ENCODE measurements around the gene LAMC2.

LAMC2 gene

DNA sequence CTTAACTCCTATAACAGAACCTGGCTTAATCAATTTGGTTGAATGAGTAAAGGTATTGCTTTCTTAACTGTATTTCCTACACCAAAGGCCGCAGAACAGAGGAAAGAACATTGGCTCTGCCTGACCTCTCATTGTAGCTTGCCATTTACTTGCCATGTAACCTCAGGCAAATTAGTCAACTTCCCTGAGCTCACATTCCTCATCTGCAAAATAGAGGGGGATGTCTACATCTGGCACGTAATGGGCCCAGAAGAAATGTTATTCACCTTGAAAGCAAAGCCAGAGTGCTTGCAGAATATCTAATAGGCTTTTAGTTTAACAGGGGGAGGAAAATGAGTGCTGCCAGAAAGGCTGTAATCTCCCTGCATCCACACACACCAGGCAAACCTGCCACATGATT lies 44.3 kb downstream of the LAMC2 start:
- no peaks in the 10 kb centered on the region for H3K79me2 ChIP-seq (ENCODE audit: insufficient read depth, low read length)
- H3K4me3 ChIP-seq (ENCODE audit: low read length, poor library complexity, severe bottlenecking) = no peak overlapping the region
- no peak for TF ChIP-seq EZH2phosphoT487 (IDR thresholded peaks at IDR 0.05; ENCODE audit: borderline replicate concordance)
- TF ChIP-seq, protein P1, sequence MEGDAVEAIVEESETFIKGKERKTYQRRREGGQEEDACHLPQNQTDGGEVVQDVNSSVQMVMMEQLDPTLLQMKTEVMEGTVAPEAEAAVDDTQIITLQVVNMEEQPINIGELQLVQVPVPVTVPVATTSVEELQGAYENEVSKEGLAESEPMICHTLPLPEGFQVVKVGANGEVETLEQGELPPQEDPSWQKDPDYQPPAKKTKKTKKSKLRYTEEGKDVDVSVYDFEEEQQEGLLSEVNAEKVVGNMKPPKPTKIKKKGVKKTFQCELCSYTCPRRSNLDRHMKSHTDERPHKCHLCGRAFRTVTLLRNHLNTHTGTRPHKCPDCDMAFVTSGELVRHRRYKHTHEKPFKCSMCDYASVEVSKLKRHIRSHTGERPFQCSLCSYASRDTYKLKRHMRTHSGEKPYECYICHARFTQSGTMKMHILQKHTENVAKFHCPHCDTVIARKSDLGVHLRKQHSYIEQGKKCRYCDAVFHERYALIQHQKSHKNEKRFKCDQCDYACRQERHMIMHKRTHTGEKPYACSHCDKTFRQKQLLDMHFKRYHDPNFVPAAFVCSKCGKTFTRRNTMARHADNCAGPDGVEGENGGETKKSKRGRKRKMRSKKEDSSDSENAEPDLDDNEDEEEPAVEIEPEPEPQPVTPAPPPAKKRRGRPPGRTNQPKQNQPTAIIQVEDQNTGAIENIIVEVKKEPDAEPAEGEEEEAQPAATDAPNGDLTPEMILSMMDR (conservative IDR thresholded peaks at IDR 0.05; ENCODE audit: low read length) = no peak
- H3K4me1 ChIP-seq (ENCODE audit: insufficient read depth, low read length, poor library complexity, severe bottlenecking) = peaks cover 42% of the 10 kb centered on the region
- no peaks in the 10 kb centered on the region for H3K9me2 ChIP-seq (replicated peaks; ENCODE audit: low read depth, low read length)
- peak overlapping the region; percentile 35; the same call in 1 of the 2 replicates for H2AFZ ChIP-seq (ENCODE audit: low read length)
- no peaks in the 10 kb centered on the region for H3K9me3 ChIP-seq (ENCODE audit: insufficient read depth, low read depth, low read length)
- H3F3A ChIP-seq (ENCODE audit: low read depth) = no peaks in the 10 kb centered on the region
- H3K36me3 ChIP-seq (ENCODE audit: insufficient read depth, low read length) = no peaks in the 10 kb centered on the region
- no peak overlapping the region for H3K9ac ChIP-seq (ENCODE audit: low read depth, low read length, poor library complexity, severe bottlenecking)
- H3K4me2 ChIP-seq (ENCODE audit: low read depth, low read length, poor library complexity, severe bottlenecking) = no peak overlapping the region
- H4K20me1 ChIP-seq (ENCODE audit: insufficient read depth, low read length, poor library complexity, severe bottlenecking) = no peaks in the 10 kb centered on the region
- no peaks in the 10 kb centered on the region for H3K27me3 ChIP-seq (ENCODE audit: insufficient read depth, low read length, poor library complexity, severe bottlenecking)

DNA sequence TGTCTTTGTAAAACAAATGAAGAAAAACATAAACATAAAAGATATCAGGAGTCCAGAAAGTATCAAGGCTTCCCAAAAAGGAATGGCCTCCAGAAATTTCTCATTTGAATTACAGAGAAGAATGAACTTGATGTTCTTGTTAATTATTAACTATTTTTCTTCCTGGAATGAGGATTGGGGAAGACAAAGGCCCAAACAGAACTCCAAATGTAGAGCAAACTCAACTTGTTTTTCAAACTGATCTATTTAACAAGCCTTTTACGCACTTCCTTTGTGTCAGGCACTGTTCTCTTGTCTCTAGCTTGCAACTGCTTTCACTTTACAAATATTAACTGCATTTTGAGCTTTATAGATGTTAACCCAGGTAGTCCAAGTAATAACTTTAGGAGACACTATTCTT lies 45.5 kb downstream of the LAMC2 start:
- Histone ChIP-seq H3K36me3 (ENCODE audit: insufficient read depth, low read length) (no peaks in the 10 kb centered on the region), H2AFZ (ENCODE audit: low read length) (peak overlapping the region; percentile 77)

DNA sequence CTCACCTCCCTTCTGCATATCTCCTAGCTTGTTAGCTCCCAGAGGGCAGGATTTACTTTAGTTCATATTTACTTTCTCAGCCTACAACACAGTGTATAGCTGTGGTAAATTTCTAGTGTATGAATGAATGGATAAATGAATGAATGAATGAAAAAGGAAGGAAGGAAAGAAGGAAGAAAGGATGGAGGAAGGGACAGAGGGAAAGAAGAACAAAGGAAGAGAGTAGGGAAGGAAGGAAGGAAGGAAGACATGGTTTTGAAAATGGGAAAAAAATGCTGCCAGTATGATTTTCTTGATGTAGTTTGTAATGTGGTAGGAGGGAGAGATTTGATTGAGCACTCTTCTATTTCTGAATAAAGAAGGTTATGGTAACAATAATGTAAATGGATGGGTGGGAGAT lies 47.0 kb downstream of the LAMC2 start:
- Histone ChIP-seq H4K20me1 (ENCODE audit: insufficient read depth, low read length, poor library complexity, severe bottlenecking) (no peaks in the 10 kb centered on the region), H3F3A (ENCODE audit: low read depth) (no peaks in the 10 kb centered on the region), H3K27me3 (ENCODE audit: insufficient read depth, low read length, poor library complexity, severe bottlenecking) (no peaks in the 10 kb centered on the region), H2AFZ (ENCODE audit: low read length) (peak overlapping the region; percentile 29; the same call in 1 of the 2 replicates), H3K9me2 (replicated peaks; ENCODE audit: low read depth, low read length) (no peaks in the 10 kb centered on the region), H3K4me1 (ENCODE audit: insufficient read depth, low read length, poor library complexity, severe bottlenecking) (peaks cover 23% of the 10 kb centered on the region), H3K4me2 (ENCODE audit: low read depth, low read length, poor library complexity, severe bottlenecking) (no peak overlapping the region), H3K9me3 (ENCODE audit: insufficient read depth, low read depth, low read length) (no peaks in the 10 kb centered on the region), H3K36me3 (ENCODE audit: insufficient read depth, low read length) (no peaks in the 10 kb centered on the region), H3K9ac (ENCODE audit: low read depth, low read length, poor library complexity, severe bottlenecking) (no peak overlapping the region), H3K79me2 (ENCODE audit: insufficient read depth, low read length) (no peaks in the 10 kb centered on the region), H3K4me3 (ENCODE audit: low read length, poor library complexity, severe bottlenecking) (no peak overlapping the region)
- no peak for TF ChIP-seq EZH2phosphoT487 (IDR thresholded peaks at IDR 0.05; ENCODE audit: borderline replicate concordance)
- TF ChIP-seq, protein P1 (conservative IDR thresholded peaks at IDR 0.05; ENCODE audit: low read length) = no peak

More for the DNA sequence above, 45.5 kb downstream of the LAMC2 start:
- Histone ChIP-seq H3K27me3 (ENCODE audit: insufficient read depth, low read length, poor library complexity, severe bottlenecking) (no peaks in the 10 kb centered on the region), H3K79me2 (ENCODE audit: insufficient read depth, low read length) (no peaks in the 10 kb centered on the region), H3K4me3 (ENCODE audit: low read length, poor library complexity, severe bottlenecking) (no peak overlapping the region), H3K4me1 (ENCODE audit: insufficient read depth, low read length, poor library complexity, severe bottlenecking) (peaks cover 39% of the 10 kb centered on the region), H3F3A (ENCODE audit: low read depth) (no peaks in the 10 kb centered on the region), H3K9me3 (ENCODE audit: insufficient read depth, low read depth, low read length) (no peaks in the 10 kb centered on the region), H4K20me1 (ENCODE audit: insufficient read depth, low read length, poor library complexity, severe bottlenecking) (no peaks in the 10 kb centered on the region), H3K9me2 (replicated peaks; ENCODE audit: low read depth, low read length) (no peaks in the 10 kb centered on the region), H3K9ac (ENCODE audit: low read depth, low read length, poor library complexity, severe bottlenecking) (peak overlapping the region; percentile 19), H3K4me2 (ENCODE audit: low read depth, low read length, poor library complexity, severe bottlenecking) (peak overlapping the region; percentile 17)
- TF ChIP-seq EZH2phosphoT487 (IDR thresholded peaks at IDR 0.05; ENCODE audit: borderline replicate concordance) = no peak
- TF ChIP-seq, protein P1 (conservative IDR thresholded peaks at IDR 0.05; ENCODE audit: low read length) = no peak

Measured in Loucy (cell line).